Glutamatergic neuron (in vitro differentiated cells): ENCODE measurements around the gene HP1BP3. TPM values are rescaled to one million over a fixed set of nuclear protein-coding genes. Genes with fewer than 3 reads are reported as not detected.

ENCODE experiments used
- DNase-seq: peaks from one replicate; pipeline ENCODE4 v3.0.0; 2022
- H3K27ac Mint-ChIP-seq: one replicate; pipeline ENCODE4 v1.8.0; 2020; ENCODE audit warnings: mild to moderate bottlenecking, mixed read lengths, inconsistent platforms; ENCODE audit not compliant: unreplicated experiment
- H3K27me3 Mint-ChIP-seq: one replicate; pipeline ENCODE4 v1.8.0; 2020; ENCODE audit warnings: mild to moderate bottlenecking, moderate library complexity, mixed read lengths, inconsistent platforms; ENCODE audit not compliant: unreplicated experiment
- H3K36me3 Mint-ChIP-seq: one replicate; pipeline ENCODE4 v1.8.0; 2020; ENCODE audit warnings: mild to moderate bottlenecking, mixed read lengths, inconsistent platforms; ENCODE audit not compliant: unreplicated experiment
- H3K4me1 Mint-ChIP-seq: one replicate; pipeline ENCODE4 v1.8.0; 2020; ENCODE audit warnings: mild to moderate bottlenecking, low read depth, mixed read lengths, inconsistent platforms; ENCODE audit not compliant: unreplicated experiment
- H3K4me3 Mint-ChIP-seq: one replicate; pipeline ENCODE4 v1.8.0; 2020; ENCODE audit warnings: mild to moderate bottlenecking, mixed read lengths, inconsistent platforms; ENCODE audit not compliant: unreplicated experiment
- H3K9me3 Mint-ChIP-seq: one replicate; pipeline ENCODE4 v1.8.0; 2020; ENCODE audit warnings: mild to moderate bottlenecking, moderate library complexity, mixed read lengths, inconsistent platforms; ENCODE audit not compliant: unreplicated experiment
- total RNA-seq: library from RNA; stranded (reverse); fragmentation: NEBNext Ultra II Directional; extraction: Animal tissue kit (Norgen Biotek cat#: 25700); gene quantifications from one replicate; pipeline ENCODE4 v1.2.1, GENCODE V29; 2021; ENCODE audit not compliant: unreplicated experiment
- TF ChIP-seq, protein P1 (sequence below): fragments of 200-600 bp; sonication (generic); IDR thresholded peaks from one replicate; pipeline ENCODE4 v1.5.0; 2021; ENCODE audit not compliant: partially characterized antibody, unreplicated experiment

HP1BP3 gene
- total RNA-seq, 1 donor from 2014 or later: 192 TPM

DNA sequence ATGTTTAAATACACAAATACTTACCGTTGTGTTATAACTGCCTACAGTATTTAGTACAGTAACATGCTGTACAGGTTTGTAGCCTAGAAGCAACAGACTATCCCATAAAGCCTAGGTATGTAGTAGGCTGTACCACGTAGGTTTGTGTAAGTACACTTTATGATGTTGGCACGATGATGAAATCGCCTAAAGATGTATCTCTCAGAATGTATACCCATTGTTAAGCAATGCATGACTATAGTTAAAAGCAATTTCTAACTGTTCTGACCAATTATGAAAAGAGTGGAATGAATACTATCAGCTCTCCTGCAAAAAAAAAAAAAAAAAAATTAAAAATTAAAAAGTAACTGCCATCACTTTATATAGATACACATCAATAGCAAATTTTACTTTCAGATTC, 11.4 kb downstream of the HP1BP3 start:
- Mint-ChIP-seq H3K27me3 (peaks cover 1% of the 10 kb centered on the region), H3K36me3 (no peaks in the 10 kb centered on the region), H3K9me3 (no peaks in the 10 kb centered on the region), H3K4me3 (no peak overlapping the region), H3K4me1 (no peaks in the 10 kb centered on the region), H3K27ac (no peak overlapping the region)
- DNase-seq: no peak
- TF ChIP-seq, protein P1, sequence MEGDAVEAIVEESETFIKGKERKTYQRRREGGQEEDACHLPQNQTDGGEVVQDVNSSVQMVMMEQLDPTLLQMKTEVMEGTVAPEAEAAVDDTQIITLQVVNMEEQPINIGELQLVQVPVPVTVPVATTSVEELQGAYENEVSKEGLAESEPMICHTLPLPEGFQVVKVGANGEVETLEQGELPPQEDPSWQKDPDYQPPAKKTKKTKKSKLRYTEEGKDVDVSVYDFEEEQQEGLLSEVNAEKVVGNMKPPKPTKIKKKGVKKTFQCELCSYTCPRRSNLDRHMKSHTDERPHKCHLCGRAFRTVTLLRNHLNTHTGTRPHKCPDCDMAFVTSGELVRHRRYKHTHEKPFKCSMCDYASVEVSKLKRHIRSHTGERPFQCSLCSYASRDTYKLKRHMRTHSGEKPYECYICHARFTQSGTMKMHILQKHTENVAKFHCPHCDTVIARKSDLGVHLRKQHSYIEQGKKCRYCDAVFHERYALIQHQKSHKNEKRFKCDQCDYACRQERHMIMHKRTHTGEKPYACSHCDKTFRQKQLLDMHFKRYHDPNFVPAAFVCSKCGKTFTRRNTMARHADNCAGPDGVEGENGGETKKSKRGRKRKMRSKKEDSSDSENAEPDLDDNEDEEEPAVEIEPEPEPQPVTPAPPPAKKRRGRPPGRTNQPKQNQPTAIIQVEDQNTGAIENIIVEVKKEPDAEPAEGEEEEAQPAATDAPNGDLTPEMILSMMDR: no peak

DNA sequence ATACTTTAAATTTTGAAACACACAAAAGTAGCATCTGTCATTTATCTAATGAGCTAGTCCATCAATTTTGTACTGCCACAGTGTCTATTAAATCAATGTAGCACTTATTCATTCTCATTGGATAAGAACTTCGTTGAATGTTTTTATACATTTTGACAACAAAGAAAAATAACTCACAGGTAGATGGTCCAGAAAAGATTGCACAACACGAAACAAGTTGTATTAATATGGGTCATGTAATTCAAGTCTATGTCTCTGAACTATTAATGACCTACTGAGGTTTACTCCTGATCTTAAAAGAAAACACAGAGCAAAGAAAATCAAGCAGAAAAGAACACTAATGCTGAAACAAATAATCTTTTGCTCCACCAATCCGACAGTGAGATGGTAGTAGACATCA, 15.3 kb downstream of the HP1BP3 start:
- no peak for DNase-seq
- Mint-ChIP-seq H3K4me3 (no peak overlapping the region), H3K9me3 (no peaks in the 10 kb centered on the region), H3K4me1 (no peaks in the 10 kb centered on the region), H3K27ac (no peak overlapping the region), H3K27me3 (peaks cover 1% of the 10 kb centered on the region), H3K36me3 (no peaks in the 10 kb centered on the region)
- TF ChIP-seq, protein P1: no peak

DNA sequence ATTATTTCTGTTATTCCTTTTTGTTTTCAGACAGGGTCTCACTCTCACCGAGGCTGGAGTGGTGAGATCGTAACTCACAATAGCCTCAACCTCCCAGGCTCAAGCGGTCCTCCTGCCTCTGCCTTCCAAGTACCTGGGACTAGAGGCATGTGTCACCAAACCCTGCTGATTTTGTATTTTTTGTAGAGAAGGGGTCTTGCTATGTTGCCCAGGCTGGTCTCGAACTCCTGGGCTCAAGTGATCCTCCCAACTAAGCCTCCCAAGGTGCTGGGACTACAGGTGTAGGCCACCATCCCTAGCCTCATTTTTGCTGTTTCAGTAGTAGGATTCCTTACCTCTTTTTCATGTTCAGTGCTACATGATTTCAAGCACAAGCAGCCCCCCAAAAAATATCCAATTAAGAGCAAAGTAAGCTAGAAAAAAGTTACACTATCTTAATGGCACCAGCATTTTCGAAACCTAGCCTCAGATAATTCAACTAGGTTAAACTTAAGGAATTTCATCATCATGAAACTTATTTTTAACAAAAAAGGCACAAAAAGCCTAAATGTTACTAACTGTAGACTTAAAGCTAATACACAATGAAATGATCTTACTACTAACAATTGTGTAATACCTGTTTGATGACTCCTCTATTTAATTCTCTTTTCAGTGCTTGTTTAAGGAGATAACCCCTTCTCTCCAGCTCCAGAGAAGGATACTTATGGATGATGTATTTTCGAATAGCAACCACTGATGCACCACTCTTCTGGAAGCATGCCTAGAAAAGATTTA, 16.6 kb downstream of the HP1BP3 start:
- Mint-ChIP-seq H3K9me3 (no peaks in the 10 kb centered on the region), H3K36me3 (no peaks in the 10 kb centered on the region), H3K4me3 (no peak overlapping the region), H3K27ac (no peak overlapping the region), H3K4me1 (no peaks in the 10 kb centered on the region), H3K27me3 (no peaks in the 10 kb centered on the region)
- DNase-seq: no peak
- TF ChIP-seq, protein P1: no peak

DNA sequence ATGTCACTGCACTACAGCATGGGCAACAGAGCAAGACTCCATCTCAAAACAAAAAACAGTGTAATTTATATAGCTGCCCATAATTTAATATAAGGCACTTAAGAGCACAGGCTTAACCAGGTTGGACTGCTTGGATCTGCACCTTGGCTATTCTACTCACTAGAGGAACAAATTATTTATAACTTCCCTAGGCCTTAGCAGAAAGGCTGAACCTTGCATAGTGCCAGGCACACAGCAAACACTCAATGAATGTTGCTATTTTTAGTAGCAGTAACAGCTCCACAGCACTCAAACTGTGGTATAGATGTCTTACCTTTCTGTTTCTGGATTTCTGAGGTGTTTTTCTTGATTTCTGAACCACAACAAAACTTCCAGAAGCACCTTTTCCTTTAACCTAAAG, 19.8 kb downstream of the HP1BP3 start:
- no peaks in the 10 kb centered on the region for H3K36me3 Mint-ChIP-seq
- H3K27me3 Mint-ChIP-seq: no peaks in the 10 kb centered on the region
- H3K27ac Mint-ChIP-seq: no peak overlapping the region
- TF ChIP-seq, protein P1: no peak
- H3K9me3 Mint-ChIP-seq: no peaks in the 10 kb centered on the region
- no peaks in the 10 kb centered on the region for H3K4me1 Mint-ChIP-seq
- DNase-seq: no peak
- no peak overlapping the region for H3K4me3 Mint-ChIP-seq

DNA sequence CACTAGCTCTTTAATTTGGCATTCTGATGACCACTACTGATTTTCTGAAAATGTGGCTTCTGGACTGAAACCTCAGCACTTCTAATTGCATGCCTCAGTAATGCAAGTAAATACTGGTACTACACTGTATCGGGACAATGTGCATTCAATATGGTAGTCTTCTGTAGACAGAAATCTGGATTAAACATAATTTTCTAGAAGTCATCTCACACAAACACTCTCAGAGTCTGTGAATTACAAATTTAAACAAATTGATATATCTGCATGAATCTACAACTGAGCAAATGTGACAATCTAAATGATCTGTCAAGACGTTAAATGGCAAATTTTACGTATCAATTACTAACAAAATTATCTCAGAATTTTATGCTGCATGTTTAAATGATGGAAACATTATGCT, 23.7 kb downstream of the HP1BP3 start:
- no peak overlapping the region for H3K27ac Mint-ChIP-seq
- peaks cover 3% of the 10 kb centered on the region for H3K9me3 Mint-ChIP-seq
- no peak for DNase-seq
- no peak overlapping the region for H3K4me3 Mint-ChIP-seq
- H3K4me1 Mint-ChIP-seq: no peaks in the 10 kb centered on the region
- no peaks in the 10 kb centered on the region for H3K36me3 Mint-ChIP-seq
- H3K27me3 Mint-ChIP-seq: no peaks in the 10 kb centered on the region
- TF ChIP-seq, protein P1: no peak
